ENCODE measurements around the gene TINAGL1.

The TINAGL1 gene

DNA sequence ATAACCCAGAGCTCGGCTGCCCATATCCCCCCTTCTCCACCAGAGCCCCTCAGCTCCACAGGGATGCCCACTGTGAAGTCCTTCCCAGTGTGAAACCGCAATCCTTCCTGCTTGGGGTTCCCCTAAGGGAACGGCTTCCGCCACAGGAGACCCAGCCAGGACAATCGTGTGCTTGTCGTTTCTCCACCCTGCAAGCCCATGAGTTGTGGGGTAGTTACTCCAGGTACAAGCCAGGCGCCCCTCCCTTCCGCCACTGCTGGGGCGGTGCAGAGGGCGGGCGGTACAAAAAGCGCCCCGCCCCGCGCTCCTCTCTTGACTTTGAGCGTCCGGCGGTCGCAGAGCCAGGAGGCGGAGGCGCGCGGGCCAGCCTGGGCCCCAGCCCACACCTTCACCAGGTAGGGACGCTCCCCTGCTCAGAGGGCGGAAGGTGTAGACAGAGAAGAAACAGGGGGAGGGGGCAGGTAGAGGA, at the start of gene TINAGL1:
Gene TINAGL1, plus strand, starts transcription at position 315 of the 469 bp plus-strand sequence. CDS start 634 bp downstream, outside the sequence.
- DNase-seq (ENCODE audit: low spot score), result no peak

- no peak for DNase-seq (ENCODE audit: low spot score)
Measured at GRCh38 chr1:31529999-31530684, 46.2 kb upstream of the TINAGL1 start.

DNA sequence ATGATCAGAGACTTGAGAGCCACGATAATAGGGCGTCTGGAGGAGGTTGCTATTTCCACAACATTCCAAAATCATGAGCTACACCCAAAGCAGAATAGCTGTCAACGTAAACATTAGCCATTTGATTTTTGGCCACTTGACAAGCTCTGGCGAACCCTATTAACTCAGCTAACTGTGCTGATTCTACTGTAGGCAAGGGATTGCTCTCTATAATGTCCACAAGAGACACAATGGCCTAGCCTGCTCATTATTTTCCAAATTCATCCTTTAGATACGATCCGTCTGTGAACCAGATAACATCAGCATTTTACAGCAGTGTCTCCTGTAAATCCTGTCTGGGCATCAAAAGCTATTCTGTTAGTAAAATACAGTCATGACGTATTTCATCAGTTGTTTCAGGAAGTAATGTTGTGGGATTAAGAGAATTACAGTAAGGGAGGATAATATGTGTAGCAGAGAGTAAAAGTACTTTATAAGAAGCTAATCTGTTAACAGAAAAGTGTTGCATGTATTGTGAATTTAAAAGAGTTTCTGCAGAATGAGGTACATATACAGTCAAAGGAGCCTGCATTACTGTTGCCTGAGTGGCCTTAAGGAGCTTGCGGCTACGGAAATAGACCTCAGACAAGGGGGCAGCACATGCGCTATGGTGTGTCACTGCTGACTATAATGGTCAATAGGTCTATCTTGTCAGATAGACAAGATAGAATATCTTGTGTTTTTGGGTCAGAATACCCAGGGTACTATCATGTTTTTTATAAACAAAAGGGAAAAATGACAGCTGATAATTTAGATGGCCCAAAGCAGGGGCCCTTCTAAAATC, 44.9 kb upstream of the TINAGL1 start:
- no peak for DNase-seq (ENCODE audit: low spot score)

DNA sequence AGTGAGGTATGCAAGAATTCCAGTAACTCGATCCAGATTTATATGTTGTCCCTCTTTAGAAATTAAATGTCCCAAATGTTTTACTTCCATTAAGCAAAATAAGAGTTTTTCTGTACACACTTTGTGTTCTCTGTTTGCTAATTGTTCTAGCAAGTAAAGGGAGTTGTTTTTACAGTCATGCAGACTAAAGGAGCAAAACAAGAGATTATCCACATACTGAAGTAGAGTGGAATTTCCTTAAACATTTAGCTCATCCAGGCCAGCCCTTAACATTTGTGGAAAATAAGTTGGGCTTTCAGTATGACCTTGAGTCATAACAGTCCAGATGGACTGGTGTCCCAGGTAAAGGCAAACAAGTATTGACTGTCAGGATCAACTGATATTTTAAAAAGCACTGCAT, 44.1 kb upstream of the TINAGL1 start:
- DNase-seq (ENCODE audit: low spot score), result no peak

DNA sequence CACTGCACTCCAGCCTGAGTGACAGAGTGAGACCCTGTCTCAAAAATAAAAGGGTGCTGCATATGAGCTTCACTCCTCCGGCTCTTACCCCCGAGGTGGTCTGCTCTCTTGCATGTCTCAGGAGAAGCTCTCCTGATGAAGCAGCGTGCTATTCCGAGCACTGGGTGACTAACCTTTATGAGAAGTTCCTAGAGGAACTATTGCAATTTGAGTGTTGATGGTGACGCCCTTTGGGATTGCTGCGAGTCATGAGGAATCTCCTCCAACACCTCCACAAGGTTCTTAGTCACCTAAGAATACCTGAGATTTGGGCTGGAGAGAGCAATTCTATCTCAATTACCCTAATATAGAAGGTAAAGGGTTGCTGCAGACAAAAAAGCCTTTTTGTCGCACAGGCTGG, 40.8 kb upstream of the TINAGL1 start:
- DNase-seq (ENCODE audit: low spot score), result peak; percentile 22

- DNase-seq (ENCODE audit: low spot score), result no peak
Measured at GRCh38 chr1:31539329-31539728, 37.0 kb upstream of the TINAGL1 start.

GRCh38 chr1:31541194-31541593, 35.1 kb upstream of the TINAGL1 start:
- no peak for DNase-seq (ENCODE audit: low spot score)

- no peak for DNase-seq (ENCODE audit: low spot score)
Measured at GRCh38 chr1:31545927-31546540, 30.3 kb upstream of the TINAGL1 start.

DNA sequence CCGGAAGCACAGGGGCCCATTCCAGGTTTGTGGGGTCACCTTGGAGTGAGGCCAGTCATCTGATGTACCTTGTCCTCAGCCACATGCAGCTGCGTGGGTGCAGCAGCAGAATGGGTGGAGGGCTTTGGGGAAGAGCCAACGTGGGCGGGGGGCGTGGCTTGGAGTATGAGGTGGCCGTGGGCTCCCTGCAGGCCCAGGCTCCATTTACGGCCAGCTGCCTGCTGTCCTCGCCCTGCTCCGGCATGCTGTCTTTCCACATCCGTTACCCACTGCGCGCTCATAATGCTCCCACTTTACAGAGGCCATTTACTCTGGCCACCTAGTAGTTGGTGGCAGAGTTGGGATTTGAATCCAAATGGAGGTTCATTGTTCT, 27.8 kb upstream of the TINAGL1 start:
- no peak for DNase-seq (ENCODE audit: low spot score)

- peak; percentile 69 for DNase-seq (ENCODE audit: low spot score)
Measured at GRCh38 chr1:31548907-31549808, 27.2 kb upstream of the TINAGL1 start.

DNA sequence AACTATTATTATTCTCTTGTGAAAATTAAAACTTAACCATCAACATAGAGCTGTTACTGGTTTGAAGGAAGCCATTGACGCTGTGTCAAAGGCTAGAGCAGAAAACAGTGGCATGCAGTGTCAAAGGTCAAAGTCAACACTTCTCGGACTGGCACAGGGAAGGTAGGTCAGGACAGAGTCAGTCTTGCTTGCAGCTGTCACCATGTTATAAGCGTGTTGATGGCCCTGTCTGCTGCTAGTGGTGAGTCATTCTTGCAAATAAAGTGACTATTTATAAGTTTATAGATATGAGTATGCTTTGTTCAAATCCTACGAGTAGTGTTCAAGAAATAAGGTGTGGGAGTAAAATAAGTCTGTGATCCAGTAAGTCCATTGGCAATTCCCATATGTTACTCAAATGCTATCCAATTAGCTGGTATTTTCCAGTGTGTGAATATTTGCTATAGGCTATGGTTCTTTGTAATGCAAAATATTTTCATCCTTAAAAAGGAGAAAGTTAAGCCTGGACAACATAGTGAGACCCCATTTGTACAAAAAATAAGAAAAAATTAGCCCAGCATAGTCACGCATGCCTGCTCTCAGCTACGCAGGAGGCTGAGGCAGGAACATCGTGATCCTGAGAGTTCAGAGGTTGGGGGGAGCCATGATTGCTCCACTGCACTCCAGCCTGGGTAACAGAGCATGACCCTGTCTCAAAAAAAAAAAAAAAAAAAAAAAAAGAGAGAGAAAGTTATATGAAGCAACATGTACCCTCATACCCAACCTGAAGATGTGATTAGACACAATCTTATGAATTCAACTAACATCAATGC, 26.3 kb upstream of the TINAGL1 start:
- no peak for DNase-seq (ENCODE audit: low spot score)

DNA sequence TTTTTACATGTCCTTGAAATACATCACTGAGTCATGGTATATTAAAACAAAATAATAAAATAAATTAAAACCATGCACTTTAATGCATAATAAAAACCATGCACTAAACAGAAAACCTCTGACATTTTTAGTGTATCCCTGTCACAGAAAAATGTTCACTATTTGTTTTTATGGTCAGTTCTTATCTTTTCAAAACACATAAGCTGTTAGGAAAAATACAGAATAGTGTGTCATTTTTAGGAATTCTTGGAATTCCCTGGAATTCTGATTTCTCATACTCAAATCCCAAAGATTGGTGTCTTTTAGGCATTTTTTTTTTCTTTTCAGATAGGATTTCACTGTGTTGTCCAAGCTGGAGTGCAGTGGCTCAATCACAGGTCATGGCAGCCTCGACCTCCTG, 25.1 kb upstream of the TINAGL1 start:
- no peak for DNase-seq (ENCODE audit: low spot score)

DNA sequence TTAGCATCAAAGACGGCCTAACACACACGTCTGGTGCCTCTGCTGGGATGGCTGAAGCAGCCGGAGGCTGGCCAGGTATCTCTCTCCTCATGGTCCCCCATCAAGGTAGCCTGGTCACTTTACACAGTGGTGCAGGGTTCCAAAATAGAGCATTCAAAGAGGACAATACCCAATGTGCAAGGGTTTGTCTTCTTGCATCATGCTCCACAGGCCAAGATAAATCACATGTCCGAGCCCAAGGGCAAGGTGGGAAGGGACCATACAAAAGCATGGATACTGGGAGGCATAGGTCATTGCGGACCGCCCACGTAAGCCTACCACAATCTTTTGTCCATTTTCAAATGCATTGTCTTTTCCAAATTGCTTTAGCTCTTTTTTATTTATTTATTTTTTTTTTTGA, 23.8 kb upstream of the TINAGL1 start:
- no peak for DNase-seq (ENCODE audit: low spot score)

DNA sequence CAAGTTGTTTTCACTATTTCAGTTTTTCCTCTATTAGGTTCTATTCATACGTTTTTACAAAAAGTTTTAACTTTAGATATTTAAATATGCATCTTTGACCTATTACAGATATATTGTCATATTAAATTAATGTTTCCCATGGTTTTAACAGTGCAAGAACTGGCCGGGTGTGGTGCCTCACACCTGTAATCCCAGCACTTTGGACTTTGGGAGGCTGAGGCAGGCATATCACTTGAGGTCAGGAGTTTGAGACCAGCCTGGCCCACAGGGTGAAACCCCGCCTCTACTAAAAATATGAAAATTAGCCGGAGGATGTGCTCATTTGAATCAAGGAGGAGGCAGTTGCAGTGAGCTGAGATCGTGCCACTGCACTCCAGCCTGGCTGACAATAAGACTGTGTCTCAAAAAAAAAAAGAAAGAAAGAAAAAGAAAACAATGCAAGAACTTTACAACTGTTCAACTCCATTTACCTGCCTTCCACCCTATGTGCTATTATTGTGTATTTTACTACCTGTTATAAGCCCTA, 19.8 kb upstream of the TINAGL1 start:
- no peak for DNase-seq (ENCODE audit: low spot score)

DNA sequence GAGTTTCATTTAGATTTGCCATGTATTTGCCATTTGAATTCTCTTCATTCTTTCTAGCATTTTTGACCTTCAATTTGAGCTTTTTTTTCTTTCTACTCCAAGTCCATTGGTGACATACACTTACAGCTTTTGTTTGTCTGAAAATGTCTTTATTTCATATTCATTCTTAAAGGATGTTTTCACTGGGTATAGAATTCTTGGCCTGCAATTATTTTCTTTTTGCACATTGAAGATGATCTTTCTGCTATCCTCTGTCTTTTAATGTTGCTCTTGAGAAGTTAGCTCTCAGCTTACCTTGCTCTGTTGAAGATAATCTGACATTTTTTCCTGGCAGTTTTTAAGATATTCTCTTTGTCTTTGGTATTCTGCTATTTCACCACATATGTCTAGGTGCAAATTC, 16.6 kb upstream of the TINAGL1 start:
- DNase-seq (ENCODE audit: low spot score), result no peak

- DNase-seq (ENCODE audit: low spot score), result no peak
Measured at GRCh38 chr1:31560394-31560793, 15.9 kb upstream of the TINAGL1 start.

- peak; percentile 21 for DNase-seq (ENCODE audit: low spot score)
Measured at GRCh38 chr1:31562707-31563360, 13.5 kb upstream of the TINAGL1 start.

DNA sequence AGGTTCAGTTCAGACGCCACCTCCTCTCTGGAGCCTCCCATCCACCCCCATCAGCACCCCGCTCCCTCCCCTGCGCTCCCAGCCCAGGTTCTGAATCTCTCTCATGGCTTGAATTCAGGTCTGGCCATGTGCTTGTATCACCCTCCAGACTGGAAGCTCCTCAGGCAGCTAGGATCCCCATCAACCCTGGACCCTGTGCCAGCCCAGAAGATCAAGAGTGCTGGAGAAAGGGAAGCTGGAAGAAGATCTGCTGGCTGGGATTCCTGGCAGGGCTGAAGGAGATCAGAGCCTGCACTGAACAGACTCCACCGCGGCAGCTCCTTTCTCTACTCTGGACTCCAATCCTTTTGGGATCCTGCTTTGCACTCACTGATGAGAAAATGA, 11.7 kb upstream of the TINAGL1 start:
- DNase-seq (ENCODE audit: low spot score), result no peak

DNA sequence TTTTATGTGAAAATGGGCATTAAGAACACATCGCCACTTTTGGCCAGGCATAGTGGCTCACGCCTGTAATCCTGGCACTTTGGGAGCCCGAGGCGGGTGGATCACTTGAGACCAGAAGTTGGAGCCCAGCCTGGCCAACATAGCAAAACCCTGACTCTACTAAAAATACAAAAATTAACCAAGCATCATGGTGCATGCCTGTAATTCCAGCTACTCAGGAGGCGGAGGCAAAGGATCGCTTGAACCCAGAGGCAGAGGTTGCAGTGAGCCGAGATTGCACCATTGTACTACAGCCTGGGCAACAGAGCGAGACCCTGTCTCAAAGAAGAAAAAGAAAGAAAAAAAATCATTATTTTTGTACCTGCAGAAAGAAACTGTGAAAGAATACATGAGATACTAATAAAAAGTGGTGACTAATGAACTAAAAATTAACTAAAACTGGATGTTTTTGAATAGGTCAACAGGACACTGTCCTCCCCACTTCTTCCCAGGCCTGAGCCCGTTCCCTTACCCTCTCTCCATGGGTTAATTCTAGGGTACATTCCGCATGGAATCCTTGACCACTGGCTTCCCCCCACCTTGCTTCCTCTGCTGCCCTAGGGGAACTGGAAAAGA, 8.3 kb upstream of the TINAGL1 start:
- DNase-seq (ENCODE audit: low spot score), result no peak

All from RKO (cell line).